ENCODE data around the gene FHAD1. TPM values are rescaled to one million over a fixed set of nuclear protein-coding genes. Genes with fewer than 3 reads are reported as not detected.
"Not testable (repeated sequence)": the region's sequence is repeated elsewhere in the genome, so short reads cannot be mapped to it uniquely, and the experiment has no call there.

FHAD1 gene
- total RNA-seq, 2 donors from 2014 or later: 0.27 to 6.5 TPM

DNA sequence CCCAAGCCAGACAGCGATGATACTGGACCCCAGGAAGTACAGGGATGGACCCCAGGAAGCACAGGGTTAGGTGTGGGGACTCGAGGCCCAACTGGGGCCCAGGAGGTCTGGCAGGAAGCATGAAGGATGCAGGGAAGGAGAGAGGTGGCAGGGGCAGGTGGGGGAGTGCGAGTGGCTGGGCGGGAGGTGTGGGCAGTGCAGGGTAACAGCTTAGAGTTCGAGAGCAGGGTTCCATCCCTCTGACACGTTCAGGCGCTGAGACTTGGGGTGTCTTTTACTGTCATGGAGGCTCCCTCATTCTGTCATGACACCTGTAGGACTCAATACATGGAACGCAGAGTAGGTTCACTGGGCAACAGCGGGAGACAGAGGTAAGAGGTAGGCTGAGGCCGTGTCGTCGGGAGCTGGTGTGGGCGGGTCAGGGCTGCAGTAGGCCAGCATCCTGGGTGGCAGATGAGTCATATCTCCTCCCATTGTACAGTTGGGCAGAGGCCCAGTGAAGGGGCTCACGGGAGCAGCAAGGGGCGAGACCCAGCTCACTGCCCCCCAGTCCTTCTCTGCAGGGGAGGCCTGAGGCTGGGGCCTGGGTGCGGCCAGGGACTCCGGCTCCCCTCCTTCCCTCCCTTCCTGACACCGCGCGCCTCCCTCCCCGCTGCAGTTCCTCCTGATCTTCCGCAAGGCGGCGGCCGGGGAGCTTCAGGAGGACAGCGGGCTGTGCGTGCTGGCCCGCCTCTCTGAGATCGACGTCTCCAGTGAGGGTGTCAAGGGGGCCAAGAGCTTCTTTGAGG, 179.7 kb downstream of the FHAD1 start:
- Histone ChIP-seq H3K9me3 (no peaks in the 10 kb centered on the region), H3K27ac (peak overlapping the region; percentile 44 to 62), H3K4me3 (no peak overlapping the region), H3K36me3 (no peaks in the 10 kb centered on the region), H3K27me3 (replicated peaks; ENCODE audit: insufficient read depth) (no peaks in the 10 kb centered on the region), H3K4me1 (replicated peaks) (peaks cover 6% of the 10 kb centered on the region)
- DNase-seq (ENCODE audit: low spot score): peak; percentile 58
- peak; percentile 47 for TF ChIP-seq POLR2AphosphoS5 (IDR thresholded peaks at IDR 0.05)
- TF ChIP-seq, protein P1, sequence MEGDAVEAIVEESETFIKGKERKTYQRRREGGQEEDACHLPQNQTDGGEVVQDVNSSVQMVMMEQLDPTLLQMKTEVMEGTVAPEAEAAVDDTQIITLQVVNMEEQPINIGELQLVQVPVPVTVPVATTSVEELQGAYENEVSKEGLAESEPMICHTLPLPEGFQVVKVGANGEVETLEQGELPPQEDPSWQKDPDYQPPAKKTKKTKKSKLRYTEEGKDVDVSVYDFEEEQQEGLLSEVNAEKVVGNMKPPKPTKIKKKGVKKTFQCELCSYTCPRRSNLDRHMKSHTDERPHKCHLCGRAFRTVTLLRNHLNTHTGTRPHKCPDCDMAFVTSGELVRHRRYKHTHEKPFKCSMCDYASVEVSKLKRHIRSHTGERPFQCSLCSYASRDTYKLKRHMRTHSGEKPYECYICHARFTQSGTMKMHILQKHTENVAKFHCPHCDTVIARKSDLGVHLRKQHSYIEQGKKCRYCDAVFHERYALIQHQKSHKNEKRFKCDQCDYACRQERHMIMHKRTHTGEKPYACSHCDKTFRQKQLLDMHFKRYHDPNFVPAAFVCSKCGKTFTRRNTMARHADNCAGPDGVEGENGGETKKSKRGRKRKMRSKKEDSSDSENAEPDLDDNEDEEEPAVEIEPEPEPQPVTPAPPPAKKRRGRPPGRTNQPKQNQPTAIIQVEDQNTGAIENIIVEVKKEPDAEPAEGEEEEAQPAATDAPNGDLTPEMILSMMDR (IDR thresholded peaks at IDR 0.05): peak in 3 of 4 experiments; percentile 20 to 66 (median 48)
- TF ChIP-seq POLR2A (IDR thresholded peaks at IDR 0.05): no peak
- intact Hi-C loops (cut with DNase I): no loop called here
- 46% methylated on average over 28 of the region's 30 CpGs for WGBS

DNA sequence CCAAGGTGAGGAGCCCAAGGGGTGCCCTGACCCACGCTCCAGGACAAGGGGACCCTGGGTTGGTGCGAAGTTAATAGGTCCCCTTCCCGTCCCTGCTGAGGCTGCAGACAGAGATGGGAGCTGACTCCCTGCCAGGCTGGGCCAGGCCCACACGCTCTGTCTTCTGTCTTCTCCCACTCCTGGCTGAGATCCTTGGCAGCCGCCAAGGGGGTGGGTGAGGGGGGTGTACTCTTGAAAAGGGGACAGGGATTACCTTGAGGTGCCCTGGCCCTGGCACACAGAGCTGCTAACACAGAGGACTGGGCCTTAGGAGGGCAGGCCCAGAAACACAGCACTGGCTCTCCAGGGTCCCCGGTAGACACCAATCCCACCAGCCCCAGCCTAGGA, 180.2 kb downstream of the FHAD1 start:
- intact Hi-C loops (cut with DNase I): no loop called here

DNA sequence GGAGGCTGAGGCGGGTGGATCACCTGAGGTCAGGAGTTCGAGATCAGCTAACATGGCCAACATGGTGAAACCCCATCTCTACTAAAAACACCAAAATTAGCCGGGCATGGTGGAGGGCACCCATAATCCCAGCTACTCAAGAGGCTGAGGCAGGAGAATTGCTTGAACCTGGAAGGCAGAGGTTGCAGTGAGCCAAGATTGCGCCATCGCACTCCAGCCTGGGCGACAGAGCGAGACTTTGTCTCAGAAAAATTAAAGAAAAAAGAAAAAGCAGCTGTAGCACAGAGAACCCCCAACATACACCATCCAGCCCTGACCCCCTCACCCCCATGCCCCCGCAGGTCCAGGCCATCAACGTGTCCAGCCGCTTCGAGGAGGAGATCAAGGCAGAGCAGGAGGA, 181.2 kb downstream of the FHAD1 start:
- H3K27me3 ChIP-seq (replicated peaks; ENCODE audit: insufficient read depth); H3K27ac ChIP-seq; intact Hi-C loops (cut with DNase I); H3K4me1 ChIP-seq (replicated peaks); DNase-seq (ENCODE audit: low spot score); H3K4me3 ChIP-seq; H3K9me3 ChIP-seq; H3K36me3 ChIP-seq: not testable (repeated sequence)
- 88% methylated on average over 11 of the region's 11 CpGs for WGBS

More for the DNA sequence above, 180.2 kb downstream of the FHAD1 start:
- Histone ChIP-seq H3K27ac (peak overlapping the region; percentile 44 to 62), H3K36me3 (no peaks in the 10 kb centered on the region), H3K4me3 (no peak overlapping the region), H3K4me1 (replicated peaks) (peaks cover 6% of the 10 kb centered on the region), H3K9me3 (no peaks in the 10 kb centered on the region), H3K27me3 (replicated peaks; ENCODE audit: insufficient read depth) (no peaks in the 10 kb centered on the region)
- 34% methylated on average over 6 of the region's 6 CpGs for WGBS
- DNase-seq (ENCODE audit: low spot score): no peak
- TF ChIP-seq POLR2A (IDR thresholded peaks at IDR 0.05) (no peak), POLR2AphosphoS5 (IDR thresholded peaks at IDR 0.05) (no peak)
- TF ChIP-seq, protein P1 (IDR thresholded peaks at IDR 0.05): no peak

DNA sequence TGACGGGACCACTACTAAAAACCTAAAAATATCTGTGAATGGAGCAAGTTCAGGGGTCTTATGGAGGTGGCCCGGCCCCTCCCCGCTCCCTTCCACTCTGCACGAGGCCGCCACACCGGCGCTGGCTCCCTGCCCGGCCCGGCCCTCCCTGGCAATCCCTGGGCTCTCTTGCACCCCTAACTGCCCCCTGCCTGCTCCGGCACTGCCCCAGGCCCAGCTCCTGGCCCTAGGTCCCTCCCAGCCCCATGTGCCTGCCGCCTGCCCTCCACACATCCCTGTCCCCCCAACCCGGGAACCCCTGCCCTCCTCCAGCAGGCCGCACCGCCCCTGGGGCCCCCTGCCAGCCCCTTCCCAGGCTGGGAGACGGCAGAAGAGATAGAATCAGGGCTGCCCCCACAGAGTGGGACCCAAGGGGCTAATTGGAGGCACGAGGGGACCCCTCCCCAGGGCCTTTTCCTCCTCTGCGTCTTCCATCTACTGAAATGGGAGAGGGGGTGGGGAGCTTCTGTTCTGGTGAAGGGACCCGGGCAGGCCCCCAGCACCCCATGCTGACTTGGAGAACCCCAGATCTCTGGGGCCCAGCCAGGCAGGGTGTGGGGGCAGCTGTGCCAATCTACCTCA, 181.9 kb downstream of the FHAD1 start:
- intact Hi-C loops (cut with DNase I): no loop called here
- no peaks in the 10 kb centered on the region for H3K4me1 ChIP-seq (replicated peaks)
- no peak overlapping the region for H3K27ac ChIP-seq
- H3K36me3 ChIP-seq: no peaks in the 10 kb centered on the region
- H3K4me3 ChIP-seq: no peak overlapping the region
- no peak for DNase-seq (ENCODE audit: low spot score)
- H3K9me3 ChIP-seq: no peaks in the 10 kb centered on the region
- no peaks in the 10 kb centered on the region for H3K27me3 ChIP-seq (replicated peaks; ENCODE audit: insufficient read depth)
- 87% methylated on average over 16 of the region's 18 CpGs for WGBS
- TF ChIP-seq POLR2AphosphoS5 (IDR thresholded peaks at IDR 0.05): no peak
- TF ChIP-seq POLR2A (IDR thresholded peaks at IDR 0.05): no peak
- TF ChIP-seq, protein P1 (IDR thresholded peaks at IDR 0.05): no peak

DNA sequence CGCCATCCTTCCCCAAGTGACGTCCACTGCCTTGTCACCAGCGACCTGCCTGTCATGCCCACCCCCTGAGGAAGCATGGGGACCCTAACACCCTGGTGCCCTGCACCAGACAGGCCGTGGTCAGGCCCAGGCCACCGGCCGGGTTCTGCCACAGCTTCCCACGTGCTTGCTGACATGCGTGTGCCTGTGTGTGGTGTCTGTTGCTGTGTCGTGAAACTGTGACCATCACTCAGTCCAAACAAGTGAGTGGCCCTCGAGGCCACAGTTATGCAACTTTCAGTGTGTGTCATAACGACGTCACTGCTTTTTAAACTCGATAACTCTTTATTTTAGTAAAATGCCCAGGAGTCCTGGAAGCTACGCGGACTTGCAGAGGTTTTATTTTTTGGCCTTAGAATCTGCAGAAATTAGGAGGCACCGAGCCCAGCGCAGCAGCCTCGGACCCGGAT, 182.7 kb downstream of the FHAD1 start:
- Histone ChIP-seq H3K9me3 (no peaks in the 10 kb centered on the region), H3K4me1 (replicated peaks) (no peaks in the 10 kb centered on the region), H3K36me3 (no peaks in the 10 kb centered on the region), H3K27ac (no peak overlapping the region), H3K4me3 (no peak overlapping the region), H3K27me3 (replicated peaks; ENCODE audit: insufficient read depth) (no peaks in the 10 kb centered on the region)
- DNase-seq (ENCODE audit: low spot score): no peak
- 86% methylated on average over 16 of the region's 19 CpGs for WGBS
- TF ChIP-seq, protein P1 (IDR thresholded peaks at IDR 0.05): no peak
- TF ChIP-seq POLR2A (IDR thresholded peaks at IDR 0.05) (no peak), POLR2AphosphoS5 (IDR thresholded peaks at IDR 0.05) (no peak)
- intact Hi-C loops (cut with DNase I): loop anchor here (10.0 kb wide), 1 partner anchor 305 kb away; no protein-coding TSS in a partner anchor

Measured in prostate gland (tissue), 2 donors.